HepG2 (cell line): ENCODE results near the gene ADGRL3. TPM values are rescaled to one million over a fixed set of nuclear protein-coding genes. Genes with fewer than 3 reads are reported as not detected.

Experiments used
- ATAC-seq: fragments of 200-7000 bp; cut with Tn5 transposase; 3 replicates; pipeline ENCODE4 v1.9.1; 2020; ENCODE audit warnings: mild to moderate bottlenecking, moderate library complexity
- BruUV-seq: library from RNA; stranded (reverse); fragments of 400-500 nt; replicated peaks from 2 replicates; lab custom pipeline; 2021; lab: Mats Ljungman, UMichigan
- CTCF ChIA-PET: fragments of 300-600 bp; formaldehyde crosslinking; extraction: SDS; loops from one replicate; lab custom pipeline; 2021; ENCODE audit warnings: low total read pairs, inconsistent platforms, low intra/inter-chr PET ratio; lab: Yijun Ruan, JAX
- POLR2A ChIA-PET: fragments of 350-600 bp; sonication (Branson Sonifier 250); formaldehyde crosslinking; loops from one replicate; lab custom pipeline; 2020; ENCODE audit warnings: antibody characterized with exemption, inconsistent platforms; lab: Yijun Ruan, JAX
- DNase-seq: peaks from one replicate; pipeline ENCODE4 v3.0.0-alpha.2; 2015; ENCODE audit warnings: low spot score
- FAIRE-seq: peaks from 3 replicates; lab custom pipeline; 2011; peaks lifted over from hg19 to GRCh38; lab: Jason Lieb, UNC
- H2AFZ ChIP-seq: one replicate; pipeline ENCODE4 v1.6.1; 2011; ENCODE audit warnings: low read length, inconsistent platforms
- H3K27ac ChIP-seq: fragments of 300-600 bp; 3 replicates; pipeline ENCODE4 v1.8.0; 2011; ENCODE audit warnings: mixed run types, mild to moderate bottlenecking, mixed read lengths, low read length, inconsistent platforms; ENCODE audit not compliant: insufficient read depth; ENCODE audit errors: extremely low read length
- H3K27me3 ChIP-seq, 2 experiments: fragments of 200-600 bp in 1 of 2; 2 replicates in 1 of 2; 3 replicates in 1 of 2; pipeline versions ENCODE4 v1.6.0 to v1.8.0; 2011; ENCODE audit warnings: low read length in 2 of 2, mild to moderate bottlenecking in 2 of 2, moderate library complexity in 2 of 2, inconsistent platforms in 1 of 2; ENCODE audit not compliant: insufficient read depth in 2 of 2, control insufficient read depth in 1 of 2
- H3K36me3 ChIP-seq, 2 experiments: fragments of 200-600 bp in 1 of 2; replicated peaks in 1 of 2; 2 replicates in 1 of 2; 3 replicates in 1 of 2; pipeline versions ENCODE4 v1.5.1 to v1.8.0; 2011; ENCODE audit warnings: low read length in 2 of 2, inconsistent platforms in 1 of 2; ENCODE audit not compliant: insufficient read depth in 2 of 2, control insufficient read depth in 1 of 2
- H3K4me1 ChIP-seq: 2 replicates; pipeline ENCODE4 v1.5.1; 2012; ENCODE audit warnings: low read length, inconsistent platforms; ENCODE audit not compliant: insufficient read depth
- H3K4me2 ChIP-seq: 2 replicates; pipeline ENCODE4 v1.6.0; 2011; ENCODE audit warnings: low read depth, low read length, inconsistent platforms
- H3K4me3 ChIP-seq, 3 experiments: fragments of 200-600 bp in 1 of 3; sonication (generic), shearing (Covaris generic) in 1 of 3; replicated peaks in 1 of 3; 2 replicates each; pipeline ENCODE4 v1.5.1; 2011 to 2016; ENCODE audit warnings: low read length in 3 of 3, inconsistent platforms in 2 of 3, low read depth in 2 of 3, mild to moderate bottlenecking in 2 of 3, control low read depth in 1 of 3, mixed read lengths in 1 of 3; ENCODE audit not compliant: insufficient read depth in 1 of 3
- H3K79me2 ChIP-seq: one replicate; pipeline ENCODE4 v1.6.1; 2011; ENCODE audit warnings: low read length, inconsistent platforms; ENCODE audit not compliant: insufficient read depth
- H3K9ac ChIP-seq: 2 replicates; pipeline ENCODE4 v1.6.0; 2011; ENCODE audit warnings: mild to moderate bottlenecking, low read depth, low read length, inconsistent platforms; ENCODE audit not compliant: insufficient read depth
- H3K9me3 ChIP-seq: 2 replicates; pipeline ENCODE4 v1.5.1; 2012; ENCODE audit warnings: mild to moderate bottlenecking, low read length
- H4K20me1 ChIP-seq: 2 replicates; pipeline ENCODE4 v1.6.0; 2011; ENCODE audit warnings: inconsistent platforms, mild to moderate bottlenecking, low read length, moderate library complexity; ENCODE audit not compliant: insufficient read depth
- BHLHE40 ChIP-seq: IDR thresholded peaks from 2 replicates; pipeline ENCODE4 v1.6.1; 2011; ENCODE audit warnings: low read length, improper control_type of control experiment
- BRD4 ChIP-seq: sonication (generic); formaldehyde crosslinking; IDR thresholded peaks from 2 replicates; pipeline ENCODE4 v1.4.0; 2020; ENCODE audit warnings: missing genetic modification reagents
- ETS1 ChIP-seq: sonication (generic); formaldehyde crosslinking; IDR thresholded peaks from 2 replicates; pipeline ENCODE4 v1.4.0; 2020; ENCODE audit warnings: missing genetic modification reagents
- HDAC2 ChIP-seq: sonication (generic); formaldehyde crosslinking; IDR thresholded peaks from 2 replicates; pipeline ENCODE4 v1.4.0; 2020; ENCODE audit warnings: missing genetic modification reagents
- HNF4G ChIP-seq, 2 experiments: sonication (generic) in 1 of 2; formaldehyde crosslinking in 1 of 2; IDR thresholded peaks; 2 replicates each; pipeline versions ENCODE4 v1.4.0 to v1.6.1; 2011 to 2020; ENCODE audit warnings: borderline replicate concordance in 2 of 2, low read depth in 2 of 2, mild to moderate bottlenecking in 2 of 2, low read length in 1 of 2, missing genetic modification reagents in 1 of 2, moderate library complexity in 1 of 2
- HNRNPL ChIP-seq: fragments of 200-400 bp; formaldehyde crosslinking; IDR thresholded peaks from 2 replicates; pipeline ENCODE4 v1.6.1; 2017; ENCODE audit warnings: mild to moderate bottlenecking, low read depth, low read length
- MED1 ChIP-seq: sonication (generic); formaldehyde crosslinking; IDR thresholded peaks from 2 replicates; pipeline ENCODE4 v1.4.0; 2020; ENCODE audit warnings: missing genetic modification reagents
- MZF1 ChIP-seq: sonication (generic); formaldehyde crosslinking; IDR thresholded peaks from 2 replicates; pipeline ENCODE4 v1.8.1; 2023; ENCODE audit warnings: mild to moderate bottlenecking, missing genetic modification reagents, borderline replicate concordance
- ZBTB20 ChIP-seq: sonication (generic); formaldehyde crosslinking; IDR thresholded peaks from 2 replicates; pipeline ENCODE4 v1.8.1; 2023; ENCODE audit warnings: missing genetic modification reagents, low read depth, mild to moderate bottlenecking, borderline replicate concordance
- ZNF18 ChIP-seq: sonication (generic); formaldehyde crosslinking; IDR thresholded peaks from 2 replicates; pipeline ENCODE4 v1.8.0; 2022; ENCODE audit warnings: mild to moderate bottlenecking, missing genetic modification reagents; ENCODE audit not compliant: insufficient replicate concordance
- ZNF275 ChIP-seq: sonication (generic); formaldehyde crosslinking; IDR thresholded peaks from 2 replicates; pipeline ENCODE4 v1.8.0; 2022; ENCODE audit warnings: missing genetic modification reagents, mild to moderate bottlenecking, inconsistent platforms, borderline replicate concordance
- ZNF558 ChIP-seq: sonication (generic); formaldehyde crosslinking; IDR thresholded peaks from 2 replicates; pipeline ENCODE4 v1.9.0; 2022; ENCODE audit warnings: mild to moderate bottlenecking, missing genetic modification reagents, borderline replicate concordance
- WGBS: methylation state at CpG from one replicate; pipeline ENCODE4 v1.1.6; 2017; ENCODE audit warnings: low lambda C conversion rate; 5-methylcytosine and 5-hydroxymethylcytosine counted together
- in situ Hi-C: cut with HindIII; loops from 2 replicates; pipeline ENCODE4 v1.10.0; 2017; ENCODE audit warnings: low pct_unique_long_range_greater_than_20kb; ENCODE audit not compliant: extremely low pct_ligation_motif_present
- intact Hi-C: fragments of 100-400 bp; cut with micrococcal nuclease; formaldehyde crosslinking; loops from one replicate; pipeline ENCODE4 v1.10.0; 2022; ENCODE audit not compliant: unreplicated experiment
- polyA plus RNA-seq, 8 experiments: library from polyadenylated mRNA; depleted of rRNA in 3 of 8; stranded (reverse) in 7 of 8; unstranded in 1 of 8; fragments of >200 nt; fragmentation: Illumina TruSeq in 4 of 8; extraction: Trizol in 4 of 8; gene quantifications; 2 replicates each; pipeline versions ENCODE4 v1.2.1 to v1.2.3, GENCODE V29; 2011 to 2016; ENCODE audit warnings: low read depth in 4 of 8, missing spikeins in 1 of 8, mixed read lengths in 1 of 8; ENCODE audit not compliant: insufficient read depth in 1 of 8
- total RNA-seq, 5 experiments: library from RNA; depleted of rRNA; stranded (reverse); fragments of >200 nt; fragmentation: Illumina TruSeq; extraction: Trizol; gene quantifications; 2 replicates each; pipeline ENCODE4 v1.2.3, GENCODE V29; 2016; ENCODE audit warnings: low read depth in 1 of 5
- TF ChIP-seq, protein P1 (sequence below), 2 experiments: sonication (generic) in 1 of 2; formaldehyde crosslinking in 1 of 2; IDR thresholded peaks; 2 replicates each; pipeline versions ENCODE4 v1.4.0 to v1.6.1; 2016 to 2020; ENCODE audit warnings: borderline replicate concordance in 1 of 2, low read depth in 1 of 2, mild to moderate bottlenecking in 1 of 2, missing genetic modification reagents in 1 of 2
- TF ChIP-seq, protein P2 (sequence below): sonication (generic); formaldehyde crosslinking; IDR thresholded peaks from 2 replicates; pipeline ENCODE4 v1.4.0; 2020; ENCODE audit warnings: mild to moderate bottlenecking, missing genetic modification reagents

The ADGRL3 gene
- total and polyA plus RNA-seq, 2 of the 13 experiments (the other 11 are each of a cell fraction or from before 2014, with no cell fraction given) = 0.04 to 0.05 TPM

GRCh38 chr4:61950625-61951024 lies 750.5 kb downstream of the ADGRL3 start:
- no peak for ATAC-seq
- CTCF ChIA-PET = no interaction called here
- no peak for FAIRE-seq
- TF ChIP-seq ZBTB20 (CRISPR knock-in tag) (no peak), BHLHE40 (no peak), MZF1 (CRISPR knock-in tag) (no peak), ZNF558 (CRISPR knock-in tag) (no peak), BRD4 (CRISPR knock-in tag) (no peak), HNRNPL (no peak), ZNF18 (CRISPR knock-in tag) (no peak), HNF4G (IDR thresholded peaks at IDR 0.05; ENCODE audit: borderline replicate concordance, low read depth, low read length) (no peak), HNF4G (CRISPR knock-in tag; IDR thresholded peaks at IDR 0.05; ENCODE audit: borderline replicate concordance, low read depth) (no peak), MED1 (CRISPR knock-in tag) (no peak), ZNF275 (no peak), ETS1 (CRISPR knock-in tag) (no peak), HDAC2 (CRISPR knock-in tag) (no peak)
- TF ChIP-seq, protein P1, sequence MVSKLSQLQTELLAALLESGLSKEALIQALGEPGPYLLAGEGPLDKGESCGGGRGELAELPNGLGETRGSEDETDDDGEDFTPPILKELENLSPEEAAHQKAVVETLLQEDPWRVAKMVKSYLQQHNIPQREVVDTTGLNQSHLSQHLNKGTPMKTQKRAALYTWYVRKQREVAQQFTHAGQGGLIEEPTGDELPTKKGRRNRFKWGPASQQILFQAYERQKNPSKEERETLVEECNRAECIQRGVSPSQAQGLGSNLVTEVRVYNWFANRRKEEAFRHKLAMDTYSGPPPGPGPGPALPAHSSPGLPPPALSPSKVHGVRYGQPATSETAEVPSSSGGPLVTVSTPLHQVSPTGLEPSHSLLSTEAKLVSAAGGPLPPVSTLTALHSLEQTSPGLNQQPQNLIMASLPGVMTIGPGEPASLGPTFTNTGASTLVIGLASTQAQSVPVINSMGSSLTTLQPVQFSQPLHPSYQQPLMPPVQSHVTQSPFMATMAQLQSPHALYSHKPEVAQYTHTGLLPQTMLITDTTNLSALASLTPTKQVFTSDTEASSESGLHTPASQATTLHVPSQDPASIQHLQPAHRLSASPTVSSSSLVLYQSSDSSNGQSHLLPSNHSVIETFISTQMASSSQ (IDR thresholded peaks at IDR 0.05; ENCODE audit: low read depth) = no peak
- TF ChIP-seq, protein P1 (CRISPR knock-in tag; IDR thresholded peaks at IDR 0.05; ENCODE audit: borderline replicate concordance) = no peak
- TF ChIP-seq, protein P2, sequence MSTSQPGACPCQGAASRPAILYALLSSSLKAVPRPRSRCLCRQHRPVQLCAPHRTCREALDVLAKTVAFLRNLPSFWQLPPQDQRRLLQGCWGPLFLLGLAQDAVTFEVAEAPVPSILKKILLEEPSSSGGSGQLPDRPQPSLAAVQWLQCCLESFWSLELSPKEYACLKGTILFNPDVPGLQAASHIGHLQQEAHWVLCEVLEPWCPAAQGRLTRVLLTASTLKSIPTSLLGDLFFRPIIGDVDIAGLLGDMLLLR (CRISPR knock-in tag) = no peak

More at GRCh38 chr4:61950625-61951024, 750.5 kb downstream of the ADGRL3 start:
- in situ Hi-C loops = no loop called here
- intact Hi-C loops = no loop called here
- H3K79me2 ChIP-seq = no peaks in the 10 kb centered on the region
- 14% methylated on average over 2 of the region's 2 CpGs for WGBS
- H3K4me1 ChIP-seq = no peaks in the 10 kb centered on the region
- H3K9me3 ChIP-seq = no peaks in the 10 kb centered on the region
- no peak overlapping the region for H3K4me2 ChIP-seq
- no peak overlapping the region for H3K27ac ChIP-seq
- no peaks in the 10 kb centered on the region; a peak in 1 of 5 replicates for H3K27me3 ChIP-seq
- BruUV-seq = no TSS peak
- H4K20me1 ChIP-seq = no peaks in the 10 kb centered on the region
- H3K36me3 ChIP-seq = no peaks in the 10 kb centered on the region
- no peak overlapping the region for H3K9ac ChIP-seq
- H2AFZ ChIP-seq = no peak overlapping the region
- no peak overlapping the region for H3K4me3 ChIP-seq
- POLR2A ChIA-PET = no interaction called here
- DNase-seq = no peak
